Cardiac muscle cell (in vitro differentiated cells and primary cell): Measurements from ENCODE around the gene SWT1. TPM values are rescaled to one million over a fixed set of nuclear protein-coding genes. Genes with fewer than 3 reads are reported as not detected.

Source experiments
- DNase-seq, 2 donors: peaks; one replicate each; pipeline versions ENCODE4 v3.0.0 to v3.0.0-alpha.2; 2010 to 2017; ENCODE audit warnings: low read depth in 1 of 2, low spot score in 1 of 2
- H3K27ac ChIP-seq: fragments of 200-600 bp; sonication (generic); 2 replicates; pipeline ENCODE4 v1.5.1; 2016
- H3K27me3 ChIP-seq: fragments of 200-600 bp; sonication (generic); 2 replicates; pipeline ENCODE4 v1.6.0; 2016; ENCODE audit warnings: control low read depth
- H3K36me3 ChIP-seq: fragments of 200-600 bp; sonication (generic); 2 replicates; pipeline ENCODE4 v1.5.1; 2016; ENCODE audit warnings: control low read depth
- H3K4me1 ChIP-seq: fragments of 200-600 bp; sonication (generic); 2 replicates; pipeline ENCODE4 v1.8.1; 2017; ENCODE audit warnings: low read depth, mild to moderate bottlenecking, mixed run types
- H3K4me3 ChIP-seq: fragments of 200-600 bp; sonication (generic); 2 replicates; pipeline ENCODE4 v1.5.1; 2016; ENCODE audit warnings: mild to moderate bottlenecking
- H3K9me3 ChIP-seq: fragments of 200-600 bp; sonication (generic); 2 replicates; pipeline ENCODE4 v1.5.1; 2017; ENCODE audit warnings: low read depth, mild to moderate bottlenecking, control low read depth
- polyA plus RNA-seq: library from polyadenylated mRNA; unstranded; fragments of >200 nt; fragmentation: Nextera tagmentation; extraction: Ambion mirVana; gene quantifications from 2 replicates; pipeline ENCODE4 v1.2.1, GENCODE V29; 2016
- total RNA-seq: library from RNA; depleted of rRNA; stranded (reverse); fragments of >200 nt; gene quantifications from 2 replicates; pipeline ENCODE4 v1.2.3, GENCODE V29; 2016
- TF ChIP-seq, protein P1 (sequence below): IDR thresholded peaks from 2 replicates; pipeline ENCODE4 v1.5.1; 2012; ENCODE audit warnings: low read depth, mild to moderate bottlenecking, low read length

Gene SWT1
- total and polyA plus RNA-seq, 2 experiments from 2014 or later, result 2.8 to 4.9 TPM

DNA sequence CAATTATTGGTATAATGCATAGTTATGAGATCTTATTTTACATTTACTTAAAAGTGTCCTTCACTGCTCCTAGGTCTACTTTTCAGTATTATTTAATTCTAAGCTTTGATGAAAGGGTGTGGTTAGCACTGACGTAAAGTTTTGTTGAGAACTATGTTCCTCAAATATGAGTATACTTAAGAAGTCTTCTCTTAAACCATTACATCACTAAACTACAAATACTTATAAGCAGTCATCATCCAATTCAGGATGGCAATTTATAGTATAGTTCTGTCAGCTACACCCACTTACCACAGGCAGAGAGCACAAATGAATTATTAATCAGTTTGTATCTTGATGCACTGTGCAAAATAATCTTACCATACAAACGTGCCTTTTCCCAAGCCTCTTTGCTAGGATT is 27.3 kb upstream of the SWT1 start:
- H3K27ac ChIP-seq, result no peak overlapping the region
- TF ChIP-seq, protein P1, sequence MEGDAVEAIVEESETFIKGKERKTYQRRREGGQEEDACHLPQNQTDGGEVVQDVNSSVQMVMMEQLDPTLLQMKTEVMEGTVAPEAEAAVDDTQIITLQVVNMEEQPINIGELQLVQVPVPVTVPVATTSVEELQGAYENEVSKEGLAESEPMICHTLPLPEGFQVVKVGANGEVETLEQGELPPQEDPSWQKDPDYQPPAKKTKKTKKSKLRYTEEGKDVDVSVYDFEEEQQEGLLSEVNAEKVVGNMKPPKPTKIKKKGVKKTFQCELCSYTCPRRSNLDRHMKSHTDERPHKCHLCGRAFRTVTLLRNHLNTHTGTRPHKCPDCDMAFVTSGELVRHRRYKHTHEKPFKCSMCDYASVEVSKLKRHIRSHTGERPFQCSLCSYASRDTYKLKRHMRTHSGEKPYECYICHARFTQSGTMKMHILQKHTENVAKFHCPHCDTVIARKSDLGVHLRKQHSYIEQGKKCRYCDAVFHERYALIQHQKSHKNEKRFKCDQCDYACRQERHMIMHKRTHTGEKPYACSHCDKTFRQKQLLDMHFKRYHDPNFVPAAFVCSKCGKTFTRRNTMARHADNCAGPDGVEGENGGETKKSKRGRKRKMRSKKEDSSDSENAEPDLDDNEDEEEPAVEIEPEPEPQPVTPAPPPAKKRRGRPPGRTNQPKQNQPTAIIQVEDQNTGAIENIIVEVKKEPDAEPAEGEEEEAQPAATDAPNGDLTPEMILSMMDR, result no peak
- peaks cover 51% of the 10 kb centered on the region for H3K36me3 ChIP-seq
- no peaks in the 10 kb centered on the region for H3K9me3 ChIP-seq
- H3K4me3 ChIP-seq, result no peak overlapping the region
- no peak for DNase-seq
- no peaks in the 10 kb centered on the region for H3K27me3 ChIP-seq
- H3K4me1 ChIP-seq, result no peaks in the 10 kb centered on the region

DNA sequence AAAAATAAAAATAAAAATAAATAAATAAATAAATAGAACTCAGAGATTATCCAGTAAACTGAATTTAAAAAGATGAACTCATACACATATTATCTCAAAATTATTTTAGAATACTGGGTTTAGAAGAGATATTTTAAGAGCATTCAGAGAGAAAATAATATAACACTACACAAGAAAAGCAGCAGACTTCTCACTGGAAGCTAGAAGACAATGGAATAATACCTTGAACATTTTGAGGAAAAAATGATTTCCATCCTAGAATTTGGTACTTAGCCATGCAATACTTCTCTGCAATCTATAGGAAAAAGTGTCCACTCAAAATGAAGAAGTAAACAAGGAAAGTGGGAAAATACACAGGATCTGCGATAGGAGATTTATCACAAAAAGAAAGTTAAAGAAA is 24.4 kb upstream of the SWT1 start:
- Histone ChIP-seq H3K27me3 (no peaks in the 10 kb centered on the region), H3K9me3 (no peaks in the 10 kb centered on the region), H3K4me1 (no peaks in the 10 kb centered on the region), H3K36me3 (peaks cover 31% of the 10 kb centered on the region), H3K4me3 (no peak overlapping the region), H3K27ac (no peak overlapping the region)
- DNase-seq, result no peak
- TF ChIP-seq, protein P1, result no peak

DNA sequence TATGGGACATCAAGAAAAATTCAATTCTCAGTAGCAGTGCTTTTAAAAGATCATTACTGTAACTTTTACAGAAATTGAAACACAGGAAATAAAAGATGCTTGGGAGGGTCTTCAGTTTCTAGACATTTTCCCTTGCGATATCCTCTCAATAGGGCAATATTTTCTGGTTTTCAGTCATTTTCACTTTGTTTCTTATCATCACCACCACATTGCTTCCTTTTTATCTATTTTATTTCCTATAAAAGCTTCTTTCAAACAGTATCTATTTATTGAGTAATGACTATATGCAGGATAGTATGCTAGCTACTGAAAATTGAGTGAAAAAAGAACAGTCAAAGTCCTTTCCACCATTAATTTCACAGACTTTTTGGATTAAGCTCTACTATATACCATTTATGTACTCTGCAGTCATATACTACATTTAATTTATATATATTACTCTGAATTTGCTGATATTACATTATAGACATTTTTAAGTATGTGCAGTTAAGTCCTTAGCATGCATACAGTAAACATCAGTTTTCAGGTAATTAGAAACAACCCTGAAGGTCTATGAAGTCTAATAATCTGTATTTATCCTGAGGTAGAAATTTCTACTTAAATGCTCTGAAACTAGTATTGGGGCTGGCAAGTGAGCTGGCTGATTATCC is 18.9 kb upstream of the SWT1 start:
- TF ChIP-seq, protein P1, result no peak
- Histone ChIP-seq H3K27me3 (no peaks in the 10 kb centered on the region), H3K27ac (no peak overlapping the region), H3K4me3 (no peak overlapping the region), H3K36me3 (peaks cover 21% of the 10 kb centered on the region), H3K9me3 (no peaks in the 10 kb centered on the region), H3K4me1 (no peaks in the 10 kb centered on the region)
- no peak for DNase-seq

DNA sequence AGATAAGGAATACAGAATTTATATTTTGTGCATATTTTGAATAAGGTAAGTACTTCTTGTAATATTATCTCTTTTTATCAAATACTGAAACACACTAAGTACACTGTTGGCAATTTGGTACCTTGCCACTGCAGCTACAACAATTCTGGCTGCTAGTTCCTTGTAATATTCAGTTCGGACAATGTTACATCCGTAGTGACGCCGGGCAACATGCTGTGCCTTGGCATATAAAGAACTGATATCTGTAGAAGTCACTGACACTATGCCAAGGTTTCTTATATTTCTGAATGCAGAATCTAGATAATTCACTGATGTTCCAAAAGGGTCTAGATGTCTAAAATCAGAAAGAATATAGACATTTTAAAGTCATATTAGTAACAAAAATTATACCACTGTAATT is 17.7 kb upstream of the SWT1 start:
- DNase-seq, result no peak
- Histone ChIP-seq H3K27me3 (no peaks in the 10 kb centered on the region), H3K4me3 (no peak overlapping the region), H3K9me3 (no peaks in the 10 kb centered on the region), H3K27ac (no peak overlapping the region), H3K36me3 (peaks cover 26% of the 10 kb centered on the region), H3K4me1 (no peaks in the 10 kb centered on the region)
- TF ChIP-seq, protein P1, result no peak

DNA sequence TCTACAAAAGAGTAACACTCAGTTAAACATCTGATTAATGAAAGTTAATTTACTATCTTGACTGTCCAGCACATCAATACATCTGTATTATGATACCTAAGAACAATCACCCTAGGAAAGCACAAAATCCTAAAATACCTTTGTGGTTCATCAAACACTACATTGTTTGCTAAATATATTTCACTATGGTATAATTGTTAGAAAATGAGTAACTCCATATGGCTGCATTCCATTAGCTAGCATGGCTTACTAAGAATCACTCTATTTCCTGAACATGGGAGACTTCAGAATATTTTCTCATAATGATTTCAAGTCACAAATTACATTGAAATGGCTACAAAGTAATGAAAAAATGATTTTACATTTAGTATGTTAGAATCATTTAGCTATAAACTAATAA is 12.7 kb upstream of the SWT1 start:
- no peak overlapping the region for H3K27ac ChIP-seq
- peak in 1 of 2 donors; percentile 13 for DNase-seq
- H3K4me3 ChIP-seq, result no peak overlapping the region
- TF ChIP-seq, protein P1, result no peak
- peaks cover 58% of the 10 kb centered on the region for H3K36me3 ChIP-seq
- no peaks in the 10 kb centered on the region for H3K9me3 ChIP-seq
- no peaks in the 10 kb centered on the region for H3K4me1 ChIP-seq
- H3K27me3 ChIP-seq, result no peaks in the 10 kb centered on the region
